Measurements from ENCODE around the gene RPP25L. TPM values are rescaled to one million over a fixed set of nuclear protein-coding genes. Genes with fewer than 3 reads are reported as not detected.

Gene RPP25L
- total and polyA plus RNA-seq, 2 experiments from 2014 or later, result 16.4 to 25.1 TPM

DNA sequence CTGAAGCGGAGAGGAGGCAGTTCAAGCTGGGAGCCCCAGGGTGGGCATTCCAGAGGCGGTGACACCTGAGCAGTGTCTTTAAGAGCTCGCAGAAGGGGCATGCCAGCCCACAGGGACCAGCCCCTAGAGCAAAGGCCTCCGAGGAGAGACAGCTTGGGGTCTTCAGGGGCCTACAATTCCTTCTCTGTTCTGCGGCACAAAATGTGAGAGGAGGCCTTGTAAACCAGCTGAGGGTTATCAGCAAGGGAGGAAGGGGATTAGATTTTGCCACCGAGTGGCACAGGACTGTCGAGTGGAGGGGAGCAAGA, 26.2 kb upstream of the RPP25L start (continued):
- no peak for TF ChIP-seq EZH2 (IDR thresholded peaks at IDR 0.05; ENCODE audit: low read depth, unreplicated experiment)
- TF ChIP-seq, protein P1, sequence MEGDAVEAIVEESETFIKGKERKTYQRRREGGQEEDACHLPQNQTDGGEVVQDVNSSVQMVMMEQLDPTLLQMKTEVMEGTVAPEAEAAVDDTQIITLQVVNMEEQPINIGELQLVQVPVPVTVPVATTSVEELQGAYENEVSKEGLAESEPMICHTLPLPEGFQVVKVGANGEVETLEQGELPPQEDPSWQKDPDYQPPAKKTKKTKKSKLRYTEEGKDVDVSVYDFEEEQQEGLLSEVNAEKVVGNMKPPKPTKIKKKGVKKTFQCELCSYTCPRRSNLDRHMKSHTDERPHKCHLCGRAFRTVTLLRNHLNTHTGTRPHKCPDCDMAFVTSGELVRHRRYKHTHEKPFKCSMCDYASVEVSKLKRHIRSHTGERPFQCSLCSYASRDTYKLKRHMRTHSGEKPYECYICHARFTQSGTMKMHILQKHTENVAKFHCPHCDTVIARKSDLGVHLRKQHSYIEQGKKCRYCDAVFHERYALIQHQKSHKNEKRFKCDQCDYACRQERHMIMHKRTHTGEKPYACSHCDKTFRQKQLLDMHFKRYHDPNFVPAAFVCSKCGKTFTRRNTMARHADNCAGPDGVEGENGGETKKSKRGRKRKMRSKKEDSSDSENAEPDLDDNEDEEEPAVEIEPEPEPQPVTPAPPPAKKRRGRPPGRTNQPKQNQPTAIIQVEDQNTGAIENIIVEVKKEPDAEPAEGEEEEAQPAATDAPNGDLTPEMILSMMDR (conservative IDR thresholded peaks at IDR 0.05; ENCODE audit: low read depth in 2 of 2), result no peak
- no peak for TF ChIP-seq ZNF462 (CRISPR knock-in tag; IDR thresholded peaks at IDR 0.05)

- Histone ChIP-seq H3K79me2 (replicated peaks; ENCODE audit: insufficient read depth) (peaks cover 12% of the 10 kb centered on the region; the same call in 1 of the 2 replicates), H2AFZ (peak within 1 kb of the TSS; percentile 87), H3K4me1 (ENCODE audit: insufficient read depth) (peaks cover 8% of the 10 kb centered on the region), H3K36me3 (ENCODE audit: insufficient read depth) (no peaks in the 10 kb centered on the region), H3F3A (replicated peaks; ENCODE audit: low read depth) (peaks cover 8% of the 10 kb centered on the region; the same call in 1 of the 2 replicates), H4K20me1 (replicated peaks; ENCODE audit: insufficient read depth) (peaks cover 3% of the 10 kb centered on the region), H3K9me2 (ENCODE audit: insufficient read depth) (no peaks in the 10 kb centered on the region), H3K27ac (ENCODE audit: low read depth) (no peak within 1 kb of the TSS), H3K4me3 (peak within 1 kb of the TSS; percentile 84), H3K27me3 (ENCODE audit: insufficient read depth) (peaks cover 19% of the 10 kb centered on the region), H3K4me2 (peak within 1 kb of the TSS; percentile 92)
- Mint-ChIP-seq H3K27me3 (ENCODE audit: insufficient read depth, low read depth, poor library complexity) (peaks cover 22% of the 10 kb centered on the region), H3K9me3 (no peaks in the 10 kb centered on the region), H3K4me1 (peaks cover 25% of the 10 kb centered on the region), H3K27ac (peak within 1 kb of the TSS; percentile 83), H3K4me3 (peak within 1 kb of the TSS; percentile 90), H3K36me3 (ENCODE audit: low read depth) (peaks cover 26% of the 10 kb centered on the region)
- DNase-seq (ENCODE audit: low spot score), result peak; percentile 97
- peak; percentile 83 for ATAC-seq
- TF ChIP-seq POLR2AphosphoS5 (IDR thresholded peaks at IDR 0.05; ENCODE audit: low read depth), result peak; percentile 89
- no peak for TF ChIP-seq EZH2phosphoT487 (IDR thresholded peaks at IDR 0.05; ENCODE audit: unreplicated experiment)
These were observed 25.6 kb upstream of the RPP25L start, which contains the start of gene SIGMAR1 for GRCh38 chr9:34637356-34638137. SIGMAR1 (minus strand) TSS chr9:34637787; CDS start chr9:34637697, 90 bp downstream.
